NCI-H2171 treated with DMSO at 0.1 percent for 48 hours (cell line): ENCODE measurements around the gene SUPT3H.
"Not testable (repeated sequence)": the region's sequence is repeated elsewhere in the genome, so short reads cannot be mapped to it uniquely, and the experiment has no call there.

Experiments
- DNase-seq: peaks from one replicate; lab custom pipeline; 2025; lab: John Stamatoyannopoulos, UW

The SUPT3H gene

GRCh38 chr6:45255434-45255833, 122.3 kb downstream of the SUPT3H start:
- DNase-seq: no peak

- no peak for DNase-seq
Observed at GRCh38 chr6:45254253-45254652, 123.5 kb downstream of the SUPT3H start.

- DNase-seq: no peak
Observed at GRCh38 chr6:45253453-45253852, 124.3 kb downstream of the SUPT3H start.

- DNase-seq: no peak
Observed at GRCh38 chr6:45231660-45232059, 146.1 kb downstream of the SUPT3H start.

GRCh38 chr6:45229416-45229815, 148.3 kb downstream of the SUPT3H start:
- no peak for DNase-seq

- no peak for DNase-seq
Observed at GRCh38 chr6:45226081-45226480, 151.7 kb downstream of the SUPT3H start.

GRCh38 chr6:45222380-45222779, 155.4 kb downstream of the SUPT3H start:
- no peak for DNase-seq

- no peak for DNase-seq
Observed at GRCh38 chr6:45215759-45216158, 162.0 kb downstream of the SUPT3H start.

- DNase-seq: no peak
Observed at GRCh38 chr6:45212976-45213375, 164.8 kb downstream of the SUPT3H start.

- DNase-seq: no peak
Observed at GRCh38 chr6:45209762-45210161, 168.0 kb downstream of the SUPT3H start.

- no peak for DNase-seq
Observed at GRCh38 chr6:45206793-45207492, 170.8 kb downstream of the SUPT3H start.

GRCh38 chr6:45201484-45201883, 176.2 kb downstream of the SUPT3H start:
- no peak for DNase-seq

GRCh38 chr6:45200510-45200909, 177.2 kb downstream of the SUPT3H start:
- DNase-seq: no peak

- DNase-seq: no peak
Observed at GRCh38 chr6:45199554-45199953, 178.2 kb downstream of the SUPT3H start.

- DNase-seq: no peak
Observed at GRCh38 chr6:45196121-45196520, 181.6 kb downstream of the SUPT3H start.

GRCh38 chr6:45195137-45195536, 182.6 kb downstream of the SUPT3H start:
- DNase-seq: no peak

- DNase-seq: no peak
Observed at GRCh38 chr6:45192556-45192955, 185.2 kb downstream of the SUPT3H start.

GRCh38 chr6:45191414-45191813, 186.3 kb downstream of the SUPT3H start:
- no peak for DNase-seq

GRCh38 chr6:45187836-45188235, 189.9 kb downstream of the SUPT3H start:
- no peak for DNase-seq

- DNase-seq: no peak
Observed at GRCh38 chr6:45185403-45186251, 192.1 kb downstream of the SUPT3H start.

GRCh38 chr6:45184937-45185336, 192.8 kb downstream of the SUPT3H start:
- DNase-seq: no peak

- no peak for DNase-seq
Observed at GRCh38 chr6:45184040-45184439, 193.7 kb downstream of the SUPT3H start.

GRCh38 chr6:45176373-45176772, 201.4 kb downstream of the SUPT3H start:
- not testable (repeated sequence) for DNase-seq
